H1 (cell line): Measurements from ENCODE around the gene OASL. TPM values are rescaled to one million over a fixed set of nuclear protein-coding genes. Genes with fewer than 3 reads are reported as not detected.

Source experiments
- CTCF ChIA-PET: fragments of 300-600 bp; sonication (Branson Sonifier 250); formaldehyde crosslinking; loops from one replicate; lab custom pipeline; 2021; ENCODE audit not compliant: partially characterized antibody; lab: Charles Lee
- POLR2A ChIA-PET: fragments of 300-600 bp; sonication (Branson Sonifier 250); formaldehyde crosslinking; loops from one replicate; lab custom pipeline; 2021; ENCODE audit warnings: inconsistent platforms; ENCODE audit not compliant: partially characterized antibody; lab: Charles Lee
- DNase-seq, 2 experiments: peaks; one replicate each; pipeline versions ENCODE4 v3.0.0 to v3.0.0-alpha.2; 2010 to 2022; ENCODE audit warnings: low spot score in 2 of 2, low read depth in 1 of 2, mixed read lengths in 1 of 2
- FAIRE-seq: peaks from 2 replicates; lab custom pipeline; 2011; peaks lifted over from hg19 to GRCh38; lab: Jason Lieb, UNC
- H2AFZ ChIP-seq: 2 replicates; pipeline ENCODE4 v1.8.1; 2012; ENCODE audit warnings: low read length, inconsistent platforms
- H2AK5ac ChIP-seq: 2 replicates; pipeline ENCODE4 v1.6.1; 2013; ENCODE audit warnings: low read depth, low read length
- H2BK120ac ChIP-seq: replicated peaks from 2 replicates; pipeline ENCODE3; 2013; ENCODE audit warnings: low read depth, low read length, inconsistent platforms
- H2BK12ac ChIP-seq: 2 replicates; pipeline ENCODE4 v1.6.1; 2013; ENCODE audit warnings: low read depth, low read length
- H2BK15ac ChIP-seq: 2 replicates; pipeline ENCODE4 v1.6.1; 2013; ENCODE audit warnings: low read length
- H2BK20ac ChIP-seq: 2 replicates; pipeline ENCODE4 v1.6.1; 2013; ENCODE audit warnings: low read length
- H2BK5ac ChIP-seq: 2 replicates; pipeline ENCODE4 v1.6.1; 2013; ENCODE audit warnings: low read depth, low read length
- H3K14ac ChIP-seq: 2 replicates; pipeline ENCODE4 v1.6.1; 2013; ENCODE audit warnings: inconsistent platforms; ENCODE audit not compliant: insufficient read length
- H3K18ac ChIP-seq: 2 replicates; pipeline ENCODE4 v1.6.1; 2013; ENCODE audit warnings: low read length; ENCODE audit errors: extremely low read depth
- H3K23ac ChIP-seq: 2 replicates; pipeline ENCODE4 v1.6.1; 2013; ENCODE audit warnings: inconsistent platforms; ENCODE audit not compliant: insufficient read length
- H3K23me2 ChIP-seq: 2 replicates; pipeline ENCODE4 v1.6.1; 2013; ENCODE audit warnings: low read depth, low read length
- H3K27ac ChIP-seq: 2 replicates; pipeline ENCODE4 v1.6.1; 2011; ENCODE audit warnings: low read depth, low read length, inconsistent platforms
- H3K27me3 ChIP-seq, 4 experiments: replicated peaks in 1 of 4; 1 replicate in 1 of 4; 2 replicates in 3 of 4; pipeline versions ENCODE4 v1.6.1 to v1.8.1; 2011 to 2013; ENCODE audit warnings: low read length in 3 of 4, mild to moderate bottlenecking in 3 of 4, inconsistent platforms in 2 of 4, mixed read lengths in 2 of 4, moderate library complexity in 1 of 4; ENCODE audit not compliant: control insufficient read depth in 3 of 4, insufficient read depth in 3 of 4; ENCODE audit errors: extremely low read depth in 1 of 4
- H3K36me3 ChIP-seq, 4 experiments: 2 replicates each; pipeline versions ENCODE4 v1.6.1 to v1.8.1; 2011 to 2013; ENCODE audit warnings: mild to moderate bottlenecking in 4 of 4, low read length in 3 of 4, moderate library complexity in 2 of 4, control low read depth in 1 of 4, inconsistent platforms in 1 of 4; ENCODE audit not compliant: insufficient read depth in 4 of 4, control insufficient read depth in 2 of 4
- H3K4ac ChIP-seq: replicated peaks from 2 replicates; pipeline ENCODE3; 2013; ENCODE audit warnings: low read length, low read depth, mixed read lengths, inconsistent platforms; ENCODE audit not compliant: insufficient read length
- H3K4me1 ChIP-seq, 4 experiments: replicated peaks in 1 of 4; 1 replicate in 1 of 4; 2 replicates in 3 of 4; pipeline versions ENCODE4 v1.6.1 to v1.8.1; 2011 to 2013; ENCODE audit warnings: low read length in 3 of 4, inconsistent platforms in 2 of 4, mixed read lengths in 1 of 4; ENCODE audit not compliant: insufficient read depth in 4 of 4, control insufficient read depth in 3 of 4
- H3K4me2 ChIP-seq, 2 experiments: 2 replicates each; pipeline versions ENCODE4 v1.6.1 to v1.8.1; 2011 to 2013; ENCODE audit warnings: low read depth in 2 of 2, low read length in 2 of 2, control low read depth in 1 of 2, inconsistent platforms in 1 of 2, mild to moderate bottlenecking in 1 of 2; ENCODE audit not compliant: insufficient read depth in 1 of 2
- H3K4me3 ChIP-seq, 4 experiments: fragments of 200-600, 300-600 bp in 1 of 4; sonication (generic), shearing (Covaris generic), sonication (Bioruptor Twin) in 1 of 4; 2 replicates each; pipeline versions ENCODE4 v1.5.1 to v1.8.1; 2011 to 2016; ENCODE audit warnings: low read length in 4 of 4, low read depth in 3 of 4, control low read depth in 2 of 4, inconsistent platforms in 2 of 4, mild to moderate bottlenecking in 2 of 4, mixed read lengths in 1 of 4, moderate library complexity in 1 of 4; ENCODE audit not compliant: insufficient read depth in 2 of 4; ENCODE audit errors: extremely low read depth in 1 of 4
- H3K56ac ChIP-seq: replicated peaks from 2 replicates; pipeline ENCODE3; 2013; ENCODE audit warnings: low read depth, mild to moderate bottlenecking, mixed read lengths, low read length, inconsistent platforms; ENCODE audit not compliant: insufficient read length
- H3K79me1 ChIP-seq: 2 replicates; pipeline ENCODE4 v1.6.1; 2013; ENCODE audit warnings: low read depth, low read length, control low read depth
- H3K79me2 ChIP-seq, 2 experiments: 2 replicates each; pipeline versions ENCODE4 v1.6.1 to v1.8.1; 2012 to 2013; ENCODE audit warnings: low read length in 2 of 2, mild to moderate bottlenecking in 2 of 2, inconsistent platforms in 1 of 2; ENCODE audit not compliant: insufficient read depth in 2 of 2, control insufficient read depth in 1 of 2
- H3K9ac ChIP-seq, 4 experiments: replicated peaks in 1 of 4; 1 replicate in 1 of 4; 2 replicates in 3 of 4; pipeline versions ENCODE4 v1.6.1 to v1.8.1; 2011 to 2013; ENCODE audit warnings: low read depth in 3 of 4, low read length in 3 of 4, control low read depth in 2 of 4, mild to moderate bottlenecking in 2 of 4, moderate library complexity in 2 of 4, inconsistent platforms in 1 of 4; ENCODE audit errors: extremely low read depth in 1 of 4
- H3K9me3 ChIP-seq, 2 experiments: 2 replicates each; pipeline versions ENCODE4 v1.6.1 to v1.8.1; 2012 to 2013; ENCODE audit warnings: mild to moderate bottlenecking in 2 of 2, moderate library complexity in 2 of 2, control low read depth in 1 of 2, inconsistent platforms in 1 of 2, low read depth in 1 of 2, low read length in 1 of 2, mixed read lengths in 1 of 2; ENCODE audit not compliant: insufficient read depth in 2 of 2
- H4K20me1 ChIP-seq, 2 experiments: replicated peaks in 1 of 2; 2 replicates each; pipeline versions ENCODE3 to v1.8.1; 2011 to 2013; ENCODE audit warnings: inconsistent platforms in 2 of 2, low read length in 2 of 2, mild to moderate bottlenecking in 1 of 2; ENCODE audit not compliant: insufficient read depth in 2 of 2, control insufficient read depth in 1 of 2
- H4K5ac ChIP-seq: 2 replicates; pipeline ENCODE4 v1.6.1; 2013; ENCODE audit warnings: low read length, low read depth, mixed read lengths, inconsistent platforms; ENCODE audit not compliant: insufficient read length
- H4K8ac ChIP-seq: 2 replicates; pipeline ENCODE4 v1.8.0; 2013; ENCODE audit warnings: mild to moderate bottlenecking, moderate library complexity, low read length, inconsistent platforms; ENCODE audit not compliant: insufficient read depth; ENCODE audit errors: extremely low read depth
- H4K91ac ChIP-seq: replicated peaks from 2 replicates; pipeline ENCODE3; 2013; ENCODE audit warnings: low read length, mixed read lengths, inconsistent platforms; ENCODE audit not compliant: insufficient read length
- CBX8 ChIP-seq: fragments of 300-800, 300-1000 bp; sonication (generic); IDR thresholded peaks from 2 replicates; pipeline ENCODE4 v1.7.1; 2016; ENCODE audit warnings: low read depth, low read length, borderline replicate concordance
- HDAC2 ChIP-seq, 2 experiments: fragments of 300-600 bp in 1 of 2; sonication (generic) in 1 of 2; IDR thresholded peaks; 2 replicates each; pipeline ENCODE4 v1.6.1; 2011 to 2012; ENCODE audit warnings: low read depth in 2 of 2, low read length in 2 of 2, mild to moderate bottlenecking in 2 of 2, moderate library complexity in 2 of 2, borderline replicate concordance in 1 of 2, inconsistent platforms in 1 of 2
- MAFK ChIP-seq: IDR thresholded peaks from 2 replicates; pipeline ENCODE4 v1.6.1; 2012; ENCODE audit warnings: low read depth, mild to moderate bottlenecking, improper control_type of control experiment, low read length
- POU5F1 ChIP-seq: IDR thresholded peaks from 2 replicates; pipeline ENCODE4 v1.6.1; 2011; ENCODE audit warnings: low read depth, mild to moderate bottlenecking, low read length, moderate library complexity
- RBBP5 ChIP-seq: IDR thresholded peaks from 2 replicates; pipeline ENCODE4 v1.7.1; 2012; ENCODE audit warnings: low read depth, mild to moderate bottlenecking, inconsistent platforms, low read length, moderate library complexity, borderline replicate concordance
- RFX5 ChIP-seq: IDR thresholded peaks from 2 replicates; pipeline ENCODE4 v1.6.1; 2011; ENCODE audit warnings: low read depth, low read length, improper control_type of control experiment, borderline replicate concordance
- SAP30 ChIP-seq: fragments of 300-600 bp; sonication (generic); IDR thresholded peaks from 2 replicates; pipeline ENCODE4 v1.7.1; 2012; ENCODE audit warnings: low read length, moderate library complexity, mild to moderate bottlenecking, inconsistent platforms; ENCODE audit not compliant: insufficient read depth, insufficient replicate concordance
- SRF ChIP-seq: IDR thresholded peaks from 2 replicates; pipeline ENCODE4 v1.6.1; 2011; ENCODE audit warnings: mild to moderate bottlenecking, low read depth, low read length, moderate library complexity
- SUZ12 ChIP-seq: fragments of 200-600 bp; sonication (generic); IDR thresholded peaks from 2 replicates; pipeline ENCODE4 v1.6.1; 2012; ENCODE audit warnings: mild to moderate bottlenecking, inconsistent platforms, low read length, moderate library complexity, mixed read lengths
- TAF7 ChIP-seq: optimal IDR thresholded peaks from 2 replicates; pipeline ENCODE3; 2011; ENCODE audit warnings: low read depth, mild to moderate bottlenecking, inconsistent platforms, low read length, moderate library complexity, borderline replicate concordance
- WGBS, 2 experiments: shearing (Covaris generic) in 1 of 2; methylation state at CpG; one replicate each; pipeline versions ENCODE4 v1.1.6 to v1.1.7; 2013 to 2015; ENCODE audit warnings: low lambda C conversion rate in 2 of 2, mixed read lengths in 2 of 2, inconsistent platforms in 1 of 2, low coverage in 1 of 2, missing lambda C conversion rate in 1 of 2; ENCODE audit not compliant: insufficient replicate concordance in 2 of 2, insufficient coverage in 1 of 2, insufficient read length in 1 of 2; ENCODE audit errors: extremely low coverage in 1 of 2, missing lambda C conversion rate in 1 of 2; 5-methylcytosine and 5-hydroxymethylcytosine counted together
- polyA plus RNA-seq, 7 experiments: library from polyadenylated mRNA; depleted of rRNA in 3 of 7; stranded (reverse) in 5 of 7; unstranded in 2 of 7; fragments of >200 nt in 5 of 7; fragments of 200-250 nt in 2 of 7; gene quantifications; 1 replicate in 5 of 7; 2 replicates in 1 of 7; 4 replicates in 1 of 7; pipeline versions ENCODE4 v1.2.1 to v1.2.3, GENCODE V29; 2011 to 2013; ENCODE audit warnings: missing spikeins in 2 of 7, mixed read lengths in 2 of 7
- total RNA-seq: library from RNA; stranded (reverse); fragmentation: NEBNext Ultra II Directional; extraction: Animal tissue kit (Norgen Biotek cat#: 25700); gene quantifications from 2 replicates; pipeline ENCODE4 v1.2.1, GENCODE V29; 2021
- TF ChIP-seq, protein P1 (sequence below), 3 experiments: IDR thresholded peaks; 1 replicate in 2 of 3; 2 replicates in 1 of 3; pipeline versions ENCODE4 v1.5.1 to v1.6.1; 2011; ENCODE audit warnings: low read length in 3 of 3, mild to moderate bottlenecking in 3 of 3, inconsistent platforms in 2 of 3, low read depth in 1 of 3, moderate library complexity in 1 of 3; ENCODE audit not compliant: insufficient read depth in 1 of 3; ENCODE audit errors: control extremely low read depth in 1 of 3

Gene OASL
- total and polyA plus RNA-seq, 2 of the 8 experiments (the other 6 are each of a cell fraction or from before 2014, with no cell fraction given) = not detected

DNA sequence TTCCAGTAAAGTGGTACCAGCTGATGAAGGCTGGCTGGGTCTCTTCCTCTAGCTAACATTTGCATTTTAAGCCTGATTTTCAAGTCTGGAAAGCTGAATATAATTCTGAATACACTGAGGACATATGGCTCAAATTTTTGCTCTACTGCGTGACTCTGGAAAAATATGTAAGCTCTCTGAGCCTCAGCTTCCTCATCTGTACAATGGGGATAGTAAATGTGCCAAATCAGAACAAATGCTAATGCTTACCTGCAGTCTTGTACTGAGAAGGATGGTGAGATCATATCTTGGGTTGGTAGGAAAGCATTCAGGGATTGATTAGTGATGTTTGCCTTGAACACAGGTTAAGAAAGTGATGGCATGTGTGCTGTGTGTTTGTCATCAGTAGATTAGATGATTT lies 46.1 kb downstream of the OASL start:
- Histone ChIP-seq H2BK120ac (no peak overlapping the region), H2BK20ac (no peak overlapping the region), H4K5ac (no peak overlapping the region), H3K18ac (no peak overlapping the region), H3K14ac (no peak overlapping the region), H3K4me3 (no peak overlapping the region), H3K4me2 (no peak overlapping the region), H2AK5ac (no peak overlapping the region), H3K27ac (no peak overlapping the region), H2BK12ac (no peak overlapping the region), H3K79me2 (no peaks in the 10 kb centered on the region), H3K23me2 (peaks cover 19% of the 10 kb centered on the region; the same call in 1 of the 2 replicates), H3K9ac (no peak overlapping the region), H4K8ac (no peak overlapping the region), H2BK5ac (no peak overlapping the region), H3K56ac (no peak overlapping the region), H4K20me1 (peaks cover 0 to 2% of the 10 kb centered on the region in 2 experiments), H3K79me1 (no peaks in the 10 kb centered on the region), H2AFZ (no peak overlapping the region), H3K9me3 (no peaks in the 10 kb centered on the region), H3K27me3 (no peaks in the 10 kb centered on the region), H2BK15ac (no peak overlapping the region), H3K4ac (no peak overlapping the region), H3K23ac (no peak overlapping the region), H4K91ac (no peak overlapping the region), H3K36me3 (no peaks in the 10 kb centered on the region), H3K4me1 (no peaks in the 10 kb centered on the region)
- ChIA-PET POLR2A (no interaction called here), CTCF (interaction anchor here (0.6 to 3.8 kb wide), 8 partner anchors 9 to 410 kb away, joined by 3 to 40 read pairs (median 3); no protein-coding TSS in a partner anchor)
- WGBS, 2 experiments = 95% methylated on average over 1 of the region's 1 CpG; no CpG with 5 or more reads in 1 of the 2 experiments
- FAIRE-seq (no peak), DNase-seq (no peak)
- no peak for TF ChIP-seq POU5F1
- no peak for TF ChIP-seq RFX5
- TF ChIP-seq MAFK = no peak
- TF ChIP-seq HDAC2 (IDR thresholded peaks at IDR 0.05; ENCODE audit: borderline replicate concordance in 1 of 2, low read depth in 2 of 2, low read length in 2 of 2) = no peak
- no peak for TF ChIP-seq CBX8
- no peak for TF ChIP-seq SAP30
- TF ChIP-seq SRF = no peak
- TF ChIP-seq, protein P1, sequence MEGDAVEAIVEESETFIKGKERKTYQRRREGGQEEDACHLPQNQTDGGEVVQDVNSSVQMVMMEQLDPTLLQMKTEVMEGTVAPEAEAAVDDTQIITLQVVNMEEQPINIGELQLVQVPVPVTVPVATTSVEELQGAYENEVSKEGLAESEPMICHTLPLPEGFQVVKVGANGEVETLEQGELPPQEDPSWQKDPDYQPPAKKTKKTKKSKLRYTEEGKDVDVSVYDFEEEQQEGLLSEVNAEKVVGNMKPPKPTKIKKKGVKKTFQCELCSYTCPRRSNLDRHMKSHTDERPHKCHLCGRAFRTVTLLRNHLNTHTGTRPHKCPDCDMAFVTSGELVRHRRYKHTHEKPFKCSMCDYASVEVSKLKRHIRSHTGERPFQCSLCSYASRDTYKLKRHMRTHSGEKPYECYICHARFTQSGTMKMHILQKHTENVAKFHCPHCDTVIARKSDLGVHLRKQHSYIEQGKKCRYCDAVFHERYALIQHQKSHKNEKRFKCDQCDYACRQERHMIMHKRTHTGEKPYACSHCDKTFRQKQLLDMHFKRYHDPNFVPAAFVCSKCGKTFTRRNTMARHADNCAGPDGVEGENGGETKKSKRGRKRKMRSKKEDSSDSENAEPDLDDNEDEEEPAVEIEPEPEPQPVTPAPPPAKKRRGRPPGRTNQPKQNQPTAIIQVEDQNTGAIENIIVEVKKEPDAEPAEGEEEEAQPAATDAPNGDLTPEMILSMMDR (IDR thresholded peaks at IDR 0.05; ENCODE audit: control extremely low read depth in 1 of 3, insufficient read depth in 1 of 3, low read depth in 1 of 3, low read length in 3 of 3) = no peak
- no peak for TF ChIP-seq RBBP5
- no peak for TF ChIP-seq SUZ12
- TF ChIP-seq TAF7 = no peak
